Measurements from ENCODE around the gene RBMS3.

RBMS3 gene

DNA sequence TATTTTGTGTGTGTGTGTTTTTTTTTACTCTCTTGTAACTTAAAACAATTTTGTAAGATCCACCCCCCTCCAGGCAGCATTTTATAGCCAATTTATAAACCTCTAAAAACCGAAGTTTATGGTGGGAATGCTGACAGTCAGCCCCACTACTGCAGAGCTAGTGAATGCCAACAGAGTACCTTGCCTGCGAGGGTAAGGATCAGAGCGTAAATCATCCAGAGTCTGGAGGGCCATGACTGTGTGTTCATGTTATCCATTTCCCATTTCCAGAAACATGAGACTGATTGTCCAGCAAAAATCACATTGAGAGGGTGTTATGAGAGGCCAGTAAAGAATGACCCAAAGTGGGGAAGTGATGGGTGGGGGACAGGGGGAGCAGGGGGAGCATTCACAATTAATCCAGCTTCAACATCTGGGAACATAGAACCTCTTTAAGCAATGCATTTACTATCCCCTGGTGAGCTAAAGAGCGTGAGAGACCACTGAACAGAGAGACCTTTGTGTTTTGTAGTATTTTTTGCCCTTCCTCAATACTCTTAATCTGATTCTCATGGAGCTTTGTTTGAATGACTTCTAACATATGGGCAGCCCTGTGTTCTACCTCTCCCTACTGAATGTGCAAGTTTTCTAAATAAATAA lies 464.5 kb downstream of the RBMS3 start:
- DNase-seq (ENCODE audit: low read depth): no peak

DNA sequence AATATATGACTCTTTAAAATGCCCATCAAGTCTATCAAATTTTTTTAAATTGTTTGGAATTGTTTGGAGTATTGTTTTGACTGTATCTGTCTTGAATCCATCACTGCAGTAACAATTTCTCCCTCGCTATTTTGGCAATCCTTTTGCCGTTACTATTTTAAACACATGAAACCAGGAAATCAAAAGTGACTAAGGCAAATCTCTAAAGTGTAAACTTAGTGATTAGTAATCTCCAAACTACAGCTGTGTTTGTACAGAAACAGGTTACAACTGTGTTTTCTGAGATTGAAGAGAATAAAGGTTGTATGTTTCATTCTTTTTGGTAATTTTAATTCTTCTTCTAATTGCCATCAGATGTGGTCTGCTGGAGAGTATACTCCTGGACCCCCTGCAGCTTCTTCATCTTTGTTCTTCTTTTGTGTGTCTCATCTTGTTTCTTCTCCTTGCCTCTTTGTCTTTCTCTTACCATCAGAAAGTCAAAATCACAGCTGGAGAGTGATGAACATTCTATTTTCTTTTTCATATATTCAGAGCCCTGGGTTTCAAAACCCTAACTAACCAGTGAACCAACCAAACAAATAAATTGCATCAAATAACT lies 465.4 kb downstream of the RBMS3 start:
- no peak for DNase-seq (ENCODE audit: low read depth)

DNA sequence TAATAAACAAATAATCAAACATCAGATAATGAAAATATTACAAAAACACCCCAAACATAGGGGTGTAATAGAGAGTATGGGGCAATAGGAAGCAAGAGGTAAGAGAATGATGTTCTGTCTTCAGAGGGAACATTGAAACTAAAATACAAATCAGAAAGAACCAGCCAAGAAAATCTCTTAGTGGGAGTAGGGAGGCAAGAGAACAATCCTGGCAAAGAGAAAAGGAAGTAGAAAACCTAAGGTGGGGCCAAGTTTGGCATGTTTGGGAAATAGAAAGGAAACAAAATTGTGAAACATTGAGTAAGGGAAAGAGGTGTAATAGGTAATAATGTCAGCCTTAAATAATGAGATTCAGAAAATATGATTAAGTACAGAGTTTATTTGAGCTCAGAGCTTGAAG lies 467.1 kb downstream of the RBMS3 start:
- no peak for DNase-seq (ENCODE audit: low read depth)

DNA sequence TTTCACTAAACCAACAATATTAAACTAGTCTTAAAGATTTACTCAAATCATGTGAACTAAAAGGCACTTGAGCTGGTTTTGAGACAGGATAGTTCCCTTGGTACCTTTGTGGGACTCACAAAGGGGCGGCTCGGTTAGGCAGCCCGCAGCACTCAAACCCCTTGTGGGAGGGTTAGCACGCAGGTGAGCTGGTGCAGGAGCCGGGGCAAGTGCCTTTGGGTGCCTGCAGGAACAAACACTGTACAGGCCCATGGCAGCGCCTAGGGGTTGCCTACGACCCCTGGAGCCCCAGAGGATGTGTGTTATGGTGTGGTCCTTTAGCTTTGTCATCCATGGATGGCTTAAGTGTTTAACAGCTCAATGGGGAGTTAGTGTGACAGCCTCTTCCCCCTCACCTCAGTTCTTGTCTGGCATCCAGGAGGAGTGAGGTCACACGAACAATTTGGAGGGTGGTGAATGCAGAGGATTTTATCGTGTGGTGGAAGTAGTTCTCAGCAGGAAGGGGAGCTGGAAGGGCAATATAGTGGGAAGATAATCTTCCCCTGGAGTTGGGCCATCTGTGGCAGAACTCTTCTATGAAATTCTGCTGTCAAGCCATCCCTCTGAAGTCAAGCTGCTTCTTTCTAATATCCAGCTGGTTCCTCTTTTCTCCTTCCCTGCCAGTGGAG lies 470.9 kb downstream of the RBMS3 start:
- DNase-seq (ENCODE audit: low read depth): no peak

DNA sequence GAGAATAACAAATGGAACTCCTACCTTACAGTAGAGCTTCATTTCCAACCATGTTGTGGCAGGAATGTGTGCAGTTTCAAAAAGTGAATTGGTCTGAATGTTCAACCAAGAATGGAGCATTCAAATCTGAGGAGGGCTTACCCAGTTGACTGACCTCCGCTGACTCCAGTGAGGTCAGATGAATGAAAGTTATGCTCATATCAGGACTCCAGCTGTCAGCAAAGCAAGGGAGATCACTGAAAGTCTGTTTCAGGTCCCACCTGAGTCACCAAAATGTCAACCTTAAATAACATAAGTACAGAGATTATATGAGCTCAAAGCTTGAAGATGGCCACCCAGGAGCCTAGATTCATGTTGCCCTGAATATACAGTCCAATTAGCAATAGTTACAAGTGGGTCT lies 473.5 kb downstream of the RBMS3 start:
- DNase-seq (ENCODE audit: low read depth): no peak

DNA sequence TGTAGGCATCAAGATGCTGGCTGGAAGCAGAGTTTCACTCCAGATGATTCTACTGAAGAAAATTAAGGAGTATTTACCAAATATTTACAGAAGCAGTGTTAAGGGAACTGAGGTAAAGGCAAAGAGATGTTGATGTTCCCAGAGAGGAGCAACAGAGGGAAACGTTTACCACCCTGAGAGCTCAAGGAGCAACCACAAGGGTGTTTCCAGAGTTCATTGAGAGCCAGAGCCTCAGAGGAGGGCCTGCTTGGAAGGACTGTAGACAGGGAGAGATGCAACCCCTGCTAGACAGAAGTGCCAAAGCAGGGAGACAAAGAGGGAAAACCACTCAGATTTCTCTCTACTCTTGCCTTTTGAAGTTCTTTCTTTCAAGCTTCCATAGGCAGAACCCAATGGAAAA lies 474.5 kb downstream of the RBMS3 start:
- DNase-seq (ENCODE audit: low read depth): no peak

DNA sequence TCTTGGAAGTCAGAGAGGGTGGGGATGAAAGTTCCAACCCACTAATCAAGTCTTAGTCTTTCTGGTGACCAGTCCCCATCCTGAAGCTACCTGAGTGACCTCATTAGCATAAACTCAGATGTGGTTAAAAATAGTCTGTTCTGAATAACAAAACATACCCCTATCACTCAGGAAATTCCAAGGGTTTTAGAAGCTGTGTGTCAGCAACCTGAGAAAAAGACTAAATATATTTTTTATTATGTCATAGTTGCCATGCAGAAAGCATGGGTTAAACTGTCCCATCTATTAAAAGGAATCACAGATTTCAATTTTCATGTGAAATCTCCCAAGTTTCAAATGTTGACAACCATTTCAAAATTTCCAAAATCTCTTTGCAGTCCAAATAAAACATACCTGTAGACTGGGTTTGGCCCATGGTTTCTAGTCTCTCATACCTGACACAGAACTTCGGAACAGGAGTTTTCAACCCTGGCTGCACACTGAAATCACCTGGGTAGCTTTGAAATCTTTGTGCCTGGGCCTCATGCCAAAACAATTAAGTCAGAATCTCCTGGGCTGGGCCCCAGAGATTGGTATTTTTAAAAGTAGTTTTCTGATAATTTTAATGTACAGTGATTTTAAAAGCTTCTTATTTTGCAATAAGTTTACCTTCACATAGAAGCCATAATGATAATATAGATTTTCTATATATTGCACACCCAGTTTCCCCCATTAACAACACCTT lies 476.3 kb downstream of the RBMS3 start:
- peak; percentile 44 for DNase-seq (ENCODE audit: low read depth)

DNA sequence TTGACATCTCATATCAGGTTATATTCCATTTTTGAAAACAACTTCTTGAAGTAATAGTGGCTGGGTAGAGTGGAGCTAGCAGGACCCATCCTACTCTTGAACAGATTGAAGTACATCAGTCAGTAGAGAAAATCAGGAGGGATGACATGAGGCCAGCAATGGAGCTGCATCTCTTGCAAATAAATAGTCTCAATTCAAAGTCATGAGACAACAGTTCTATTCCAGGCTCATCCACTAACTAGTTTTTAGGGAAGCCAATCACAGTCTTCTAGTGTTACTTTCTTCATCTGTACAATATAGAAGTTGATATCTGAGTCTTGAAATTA lies 477.2 kb downstream of the RBMS3 start:
- no peak for DNase-seq (ENCODE audit: low read depth)

DNA sequence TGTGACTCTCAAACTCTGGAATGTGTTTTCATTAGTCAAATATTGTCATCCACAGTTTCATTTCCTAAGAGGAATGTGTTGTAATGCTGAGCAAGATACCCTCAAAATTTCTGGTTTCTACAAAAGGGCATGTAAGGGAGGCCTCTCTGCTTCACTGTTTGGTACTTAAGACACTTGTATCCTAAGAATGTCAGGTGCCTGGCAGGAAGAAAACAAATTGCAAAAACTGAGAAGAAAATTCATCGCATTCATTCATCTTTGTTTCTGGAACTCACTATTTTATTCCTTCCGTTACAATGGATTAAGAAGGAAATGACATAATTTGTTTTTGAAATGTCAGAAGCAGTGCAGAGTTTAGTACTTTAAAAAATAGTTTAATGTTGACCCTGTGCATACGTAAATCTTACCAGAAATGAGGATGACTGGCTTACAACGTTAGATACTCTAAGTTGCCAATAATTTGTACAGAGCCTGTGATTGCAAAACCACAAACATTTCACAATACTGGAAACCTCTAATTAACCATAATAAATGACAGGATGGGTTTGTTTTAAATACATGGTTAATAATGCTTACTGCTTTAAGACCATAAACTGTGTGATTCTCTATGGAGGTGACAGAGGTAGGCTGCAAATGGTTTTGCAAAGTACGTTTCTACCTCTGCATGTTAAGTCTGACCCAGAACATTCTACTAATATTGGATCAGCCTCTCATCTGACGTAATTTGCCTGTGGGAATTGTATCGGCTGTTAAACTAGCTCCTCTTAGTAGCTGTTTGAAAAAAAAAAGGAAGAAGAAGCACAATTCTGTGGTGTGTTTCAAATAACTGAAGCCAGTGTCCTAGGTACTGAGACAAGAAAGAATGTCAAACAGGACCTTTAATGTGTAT lies 477.8 kb downstream of the RBMS3 start:
- peak; percentile 61 for DNase-seq (ENCODE audit: low read depth)

DNA sequence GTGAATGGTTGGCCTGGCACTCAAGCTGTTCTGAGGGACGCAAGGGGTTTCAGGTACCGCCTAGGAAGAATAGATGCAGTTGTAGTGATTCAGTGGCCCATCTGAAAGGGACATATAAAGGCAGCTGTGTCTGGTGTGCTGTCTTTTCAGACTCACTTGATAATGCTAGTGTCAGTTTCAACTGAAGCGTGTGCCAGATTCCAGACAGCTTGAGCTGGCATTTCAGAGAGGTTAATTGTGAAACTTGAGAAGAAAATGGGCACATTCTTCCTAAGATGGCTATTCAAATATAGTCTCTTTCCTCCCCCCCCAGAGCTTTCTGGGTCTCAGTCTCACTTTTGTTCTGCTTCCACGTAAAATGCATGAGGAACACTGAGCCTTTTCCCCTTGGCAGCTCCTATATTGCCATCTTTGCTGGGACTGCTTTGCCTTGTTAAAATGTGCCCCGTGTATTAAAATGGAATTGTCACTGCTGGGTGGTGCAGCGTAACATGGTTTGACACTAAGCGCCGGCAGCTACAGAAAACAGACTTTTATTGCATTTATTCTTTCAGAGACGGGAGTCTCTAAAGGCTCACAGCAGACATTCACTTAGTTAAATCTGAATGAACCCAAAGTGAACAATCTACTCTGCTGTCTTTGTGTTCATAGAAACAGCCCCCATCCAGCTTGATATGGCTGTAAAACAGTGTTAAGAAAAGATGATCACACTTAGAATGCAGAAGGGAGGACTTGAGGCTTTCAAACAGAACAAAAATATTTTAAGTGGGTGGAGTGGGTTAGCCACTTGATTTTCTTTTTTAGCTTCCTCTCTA lies 478.7 kb downstream of the RBMS3 start:
- no peak for DNase-seq (ENCODE audit: low read depth)

DNA sequence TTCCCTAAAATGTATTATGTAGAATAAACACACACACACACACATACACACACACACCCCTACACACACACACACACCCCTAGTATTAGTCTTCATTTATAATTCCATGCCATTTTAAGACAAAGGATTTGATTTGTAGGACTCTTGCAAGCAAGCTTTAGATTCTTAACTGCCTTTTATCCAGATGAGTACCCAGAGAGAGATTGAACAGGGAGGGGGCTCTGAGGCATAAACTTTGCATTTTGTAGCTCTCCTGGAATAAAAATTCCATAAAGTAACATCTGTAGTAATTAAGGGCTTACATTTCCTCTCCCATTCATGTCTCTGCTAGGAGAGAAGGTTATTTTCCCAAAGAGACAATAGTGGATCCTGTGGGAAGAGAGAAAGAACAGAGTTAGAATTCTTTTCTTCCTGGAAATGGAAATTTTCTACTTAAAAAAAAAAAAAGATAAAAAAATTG lies 479.4 kb downstream of the RBMS3 start:
- DNase-seq (ENCODE audit: low read depth): no peak

DNA sequence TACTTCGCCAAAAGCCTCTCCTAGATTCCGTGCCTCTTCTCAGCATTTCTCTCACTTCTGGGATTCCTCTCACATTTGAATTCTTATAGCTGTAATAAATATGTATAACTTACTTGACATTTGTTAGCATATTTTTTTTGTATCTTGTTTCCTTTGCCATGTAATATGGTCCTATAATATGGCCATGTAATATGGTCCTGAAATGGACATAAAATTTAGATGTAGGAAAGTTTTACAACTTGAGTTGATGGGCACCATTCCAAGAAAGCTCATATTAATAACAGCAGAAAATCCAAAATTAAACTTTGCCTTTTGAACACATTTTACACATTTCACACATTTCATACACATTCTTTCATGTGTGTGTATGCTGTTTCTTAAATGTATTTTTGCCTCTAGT lies 480.6 kb downstream of the RBMS3 start:
- DNase-seq (ENCODE audit: low read depth): no peak

DNA sequence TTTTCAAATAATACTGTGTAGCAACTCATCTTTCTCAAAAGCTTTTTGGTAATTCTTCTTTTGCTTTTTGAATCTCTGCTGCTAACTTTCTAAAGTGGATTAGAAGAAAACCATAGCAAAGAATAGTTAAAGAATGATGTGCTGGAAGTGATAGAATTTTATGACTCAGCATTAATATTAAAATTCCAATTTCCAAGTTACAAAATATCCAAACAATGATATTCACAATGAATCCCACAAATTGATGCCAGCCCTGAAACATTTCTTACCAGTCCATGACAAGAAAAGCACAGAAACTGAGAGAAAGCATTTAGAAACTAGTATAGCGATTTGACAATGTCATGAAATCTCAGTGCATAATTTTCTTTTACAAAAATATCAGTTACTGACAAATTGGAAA lies 482.2 kb downstream of the RBMS3 start:
- no peak for DNase-seq (ENCODE audit: low read depth)

DNA sequence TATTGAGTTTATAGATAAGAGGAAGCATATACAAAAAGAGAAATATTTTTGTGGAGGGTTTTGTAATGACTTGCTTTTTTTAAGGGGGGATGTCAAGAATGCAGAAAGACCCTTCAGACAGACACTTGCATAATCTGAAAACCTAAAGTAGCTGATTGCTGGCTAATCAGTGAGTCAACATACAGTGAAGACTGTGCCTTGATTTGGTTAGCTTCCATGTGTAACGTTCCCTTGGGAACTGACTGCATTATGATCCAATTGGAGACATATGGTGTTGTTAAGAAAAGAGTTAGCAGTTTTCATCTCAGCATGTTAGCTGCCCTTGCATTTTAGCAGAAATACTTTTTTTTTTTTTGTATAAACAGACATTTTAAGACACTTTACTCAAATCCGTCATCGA lies 483.2 kb downstream of the RBMS3 start:
- DNase-seq (ENCODE audit: low read depth): peak; percentile 31

DNA sequence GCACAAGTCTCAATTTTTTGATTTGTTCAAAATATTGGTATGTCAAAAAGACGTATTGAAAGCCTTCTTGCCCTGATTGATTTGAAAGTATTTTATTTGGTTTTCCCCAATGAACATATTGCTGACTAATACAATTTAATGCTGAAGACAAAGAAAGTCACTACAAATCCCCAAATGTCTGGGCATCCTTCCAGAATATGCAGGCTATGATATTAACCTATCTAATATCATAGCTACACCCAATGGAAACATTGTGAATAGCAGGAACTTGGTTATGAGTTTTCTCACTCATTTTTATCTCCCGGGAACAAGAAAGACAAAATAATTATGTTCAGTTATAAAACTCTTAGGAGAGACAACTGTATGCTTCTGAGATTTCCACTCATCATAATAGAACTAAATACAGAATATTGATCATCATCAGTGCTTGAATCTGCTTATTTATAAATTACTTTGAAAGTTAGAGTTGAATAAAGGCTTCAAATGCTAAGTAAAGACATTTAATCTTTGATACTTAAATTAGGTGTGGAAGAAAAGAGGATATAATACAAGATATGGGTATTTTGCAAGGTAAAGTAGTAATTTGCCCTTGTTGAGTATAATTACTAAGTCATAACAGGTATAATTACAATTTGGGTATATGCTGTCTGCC lies 483.9 kb downstream of the RBMS3 start:
- DNase-seq (ENCODE audit: low read depth): peak; percentile 84

DNA sequence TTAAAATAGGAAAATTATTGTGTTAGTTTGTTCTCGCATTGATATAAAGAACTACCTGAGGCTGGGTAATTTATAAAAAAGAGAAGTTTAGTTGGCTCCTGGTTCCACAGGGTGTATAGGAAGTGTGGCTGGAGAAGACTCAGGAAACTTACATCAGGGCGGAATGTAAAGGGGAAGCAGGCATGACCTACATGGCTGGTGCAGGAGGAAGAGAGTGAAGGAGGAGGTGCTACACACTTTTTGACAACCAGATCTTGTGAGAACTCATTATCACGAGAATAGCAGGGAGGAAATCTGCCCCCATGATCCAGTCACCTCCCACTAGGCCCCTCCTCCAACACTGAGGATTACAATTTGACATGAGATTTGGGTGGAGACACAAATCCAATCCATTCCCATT lies 490.7 kb downstream of the RBMS3 start:
- DNase-seq (ENCODE audit: low read depth): no peak

DNA sequence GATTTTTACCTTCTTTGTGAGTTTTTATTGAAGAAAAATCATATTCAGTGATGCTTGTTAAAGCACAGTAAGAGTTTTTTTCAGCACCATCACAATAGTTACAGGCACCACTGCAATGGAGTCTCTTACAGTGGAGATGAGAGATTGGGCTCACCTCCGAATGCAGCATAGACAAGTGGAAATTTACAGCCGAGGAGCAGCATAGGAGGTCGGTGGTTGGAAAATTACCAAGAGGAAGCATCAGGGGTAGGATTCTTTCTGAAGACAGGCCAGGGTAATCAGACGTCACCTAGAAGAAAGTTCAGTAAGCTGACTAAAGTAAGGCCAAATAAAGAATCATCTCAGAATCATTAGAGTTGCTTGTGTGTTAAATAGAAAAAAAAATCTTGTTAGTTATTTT lies 491.6 kb downstream of the RBMS3 start:
- no peak for DNase-seq (ENCODE audit: low read depth)

DNA sequence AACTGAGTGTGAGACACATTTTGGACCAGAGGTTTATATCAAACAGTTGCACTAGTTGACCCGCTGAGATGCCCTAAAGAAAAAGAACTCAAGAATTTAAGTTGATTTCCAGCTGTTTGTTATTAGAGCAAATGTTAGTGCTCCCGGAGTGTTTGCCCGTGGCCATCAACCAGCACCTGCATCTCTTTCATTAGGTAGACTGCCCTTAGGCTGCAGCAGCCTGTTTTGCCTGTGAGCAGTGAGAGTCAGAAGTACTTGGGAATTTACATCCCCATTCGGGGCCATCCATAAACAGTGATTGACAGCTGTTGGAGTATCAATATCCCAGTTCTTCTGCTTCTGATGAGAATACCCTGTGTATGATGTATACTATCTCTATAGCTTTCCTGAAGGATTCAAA lies 492.6 kb downstream of the RBMS3 start:
- no peak for DNase-seq (ENCODE audit: low read depth)

DNA sequence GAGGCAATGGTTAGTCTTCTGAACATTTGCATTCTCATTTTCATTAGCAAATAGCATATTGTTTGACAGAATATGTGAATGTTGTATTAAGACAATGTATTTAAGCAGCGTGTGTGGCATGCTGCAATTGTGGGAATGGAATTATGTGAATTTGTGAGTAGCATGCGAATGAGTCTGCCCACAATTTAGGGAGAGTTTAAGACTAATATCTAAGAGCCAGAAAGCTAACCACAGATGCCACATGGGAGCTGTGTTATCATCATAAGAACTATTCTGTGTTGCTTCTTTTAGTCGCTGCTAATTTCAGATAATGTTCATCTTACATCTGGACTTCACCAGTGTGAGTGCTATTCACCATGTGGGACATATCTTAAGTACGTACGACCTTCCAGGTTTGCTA lies 494.5 kb downstream of the RBMS3 start:
- no peak for DNase-seq (ENCODE audit: low read depth)

DNA sequence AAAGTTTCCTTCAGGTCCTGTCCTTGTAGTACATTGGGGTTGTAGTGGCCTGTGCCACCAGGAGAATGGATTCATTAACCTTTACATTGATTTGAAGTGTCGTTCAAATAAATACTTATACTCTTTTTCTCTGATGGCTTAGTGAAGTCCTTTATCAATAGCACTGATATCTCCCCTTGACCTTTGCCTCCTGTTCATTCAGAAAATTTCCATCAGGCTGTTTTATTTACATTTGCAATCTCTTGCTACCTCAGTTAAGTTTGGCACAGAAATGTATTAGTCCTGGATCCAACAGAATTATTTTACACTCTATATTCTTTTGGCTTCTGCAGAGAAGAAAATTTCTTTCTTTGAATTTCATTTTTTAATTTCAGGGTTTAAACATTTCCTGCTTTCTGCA lies 497.0 kb downstream of the RBMS3 start:
- DNase-seq (ENCODE audit: low read depth): no peak

DNA sequence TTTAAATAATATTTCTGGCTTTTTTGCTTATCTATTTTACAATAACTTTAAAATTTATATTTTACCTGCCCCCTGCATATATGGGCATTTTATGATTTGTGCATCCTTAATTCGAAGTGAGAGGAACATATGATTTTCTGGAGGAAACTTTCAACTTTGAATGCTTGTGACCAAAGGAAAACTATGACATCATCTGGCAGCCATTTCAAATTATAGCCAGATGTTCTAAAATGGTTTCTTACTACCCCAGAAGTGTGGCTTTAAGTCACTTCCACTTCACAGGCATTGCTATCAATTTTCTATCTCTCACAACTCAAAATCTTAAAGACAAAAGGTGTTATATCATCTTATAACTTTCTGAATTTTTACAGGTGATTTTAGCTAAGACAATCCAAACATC lies 508.8 kb downstream of the RBMS3 start:
- no peak for DNase-seq (ENCODE audit: low read depth)
